Measurements from ENCODE around the gene ARRB1.

The ARRB1 gene

GRCh38 chr11:75328426-75329277 is 22.8 kb downstream of the ARRB1 start:
- DNase-seq (ENCODE audit: extremely low spot score, insufficient read length, low read depth) (no peak), FAIRE-seq (no peak)

- DNase-seq (ENCODE audit: extremely low spot score, insufficient read length, low read depth) (no peak), FAIRE-seq (no peak)
Observed at GRCh38 chr11:75326439-75326810, 25.0 kb downstream of the ARRB1 start.

- FAIRE-seq: no peak
Observed at GRCh38 chr11:75325713-75326438, 25.6 kb downstream of the ARRB1 start.

GRCh38 chr11:75324740-75325139 is 26.7 kb downstream of the ARRB1 start:
- DNase-seq (ENCODE audit: extremely low spot score, insufficient read length, low read depth) (no peak), FAIRE-seq (no peak)

More at GRCh38 chr11:75325713-75326438, 25.6 kb downstream of the ARRB1 start:
- DNase-seq (ENCODE audit: extremely low spot score, insufficient read length, low read depth): no peak

- FAIRE-seq (no peak), DNase-seq (ENCODE audit: extremely low spot score, insufficient read length, low read depth) (no peak)
Observed at GRCh38 chr11:75324189-75324588, 27.3 kb downstream of the ARRB1 start.

GRCh38 chr11:75323609-75324008 is 27.9 kb downstream of the ARRB1 start:
- DNase-seq (ENCODE audit: extremely low spot score, insufficient read length, low read depth) (no peak), FAIRE-seq (no peak)

GRCh38 chr11:75320643-75321042 is 30.8 kb downstream of the ARRB1 start:
- DNase-seq (ENCODE audit: extremely low spot score, insufficient read length, low read depth): no peak
- no peak for FAIRE-seq

- FAIRE-seq (no peak), DNase-seq (ENCODE audit: extremely low spot score, insufficient read length, low read depth) (no peak)
Observed at GRCh38 chr11:75320046-75320618, 31.3 kb downstream of the ARRB1 start.

GRCh38 chr11:75319035-75319877 is 32.2 kb downstream of the ARRB1 start:
- FAIRE-seq (no peak), DNase-seq (ENCODE audit: extremely low spot score, insufficient read length, low read depth) (no peak)

GRCh38 chr11:75317446-75318122 is 33.9 kb downstream of the ARRB1 start:
- FAIRE-seq (no peak), DNase-seq (ENCODE audit: extremely low spot score, insufficient read length, low read depth) (no peak)

- DNase-seq (ENCODE audit: extremely low spot score, insufficient read length, low read depth): no peak
- no peak for FAIRE-seq
Observed at GRCh38 chr11:75315439-75315805, 36.0 kb downstream of the ARRB1 start.

GRCh38 chr11:75314771-75315438 is 36.6 kb downstream of the ARRB1 start:
- no peak for DNase-seq (ENCODE audit: extremely low spot score, insufficient read length, low read depth)
- FAIRE-seq: no peak

- no peak for FAIRE-seq
- DNase-seq (ENCODE audit: extremely low spot score, insufficient read length, low read depth): no peak
Observed at GRCh38 chr11:75313513-75314272, 37.8 kb downstream of the ARRB1 start.

GRCh38 chr11:75312346-75312745 is 39.1 kb downstream of the ARRB1 start:
- FAIRE-seq (no peak), DNase-seq (ENCODE audit: extremely low spot score, insufficient read length, low read depth) (no peak)

GRCh38 chr11:75311858-75312288 is 39.6 kb downstream of the ARRB1 start:
- no peak for DNase-seq (ENCODE audit: extremely low spot score, insufficient read length, low read depth)
- no peak for FAIRE-seq

- DNase-seq (ENCODE audit: extremely low spot score, insufficient read length, low read depth) (no peak), FAIRE-seq (no peak)
Observed at GRCh38 chr11:75308986-75309385, 42.5 kb downstream of the ARRB1 start.

- DNase-seq (ENCODE audit: extremely low spot score, insufficient read length, low read depth): no peak
- no peak for FAIRE-seq
Observed at GRCh38 chr11:75308116-75308515, 43.3 kb downstream of the ARRB1 start.

GRCh38 chr11:75307058-75307457 is 44.4 kb downstream of the ARRB1 start:
- DNase-seq (ENCODE audit: extremely low spot score, insufficient read length, low read depth) (no peak), FAIRE-seq (no peak)

All from GM18507 (cell line).